DMS79 treated with DMSO at 0.1 percent for 48 hours (cell line): ENCODE results near the gene PRPSAP2.
"Not testable (repeated sequence)": the region's sequence is repeated elsewhere in the genome, so short reads cannot be mapped to it uniquely, and the experiment has no call there.

Experiments used
- DNase-seq: peaks from one replicate; lab custom pipeline; 2025; lab: John Stamatoyannopoulos, UW

Gene PRPSAP2

DNA sequence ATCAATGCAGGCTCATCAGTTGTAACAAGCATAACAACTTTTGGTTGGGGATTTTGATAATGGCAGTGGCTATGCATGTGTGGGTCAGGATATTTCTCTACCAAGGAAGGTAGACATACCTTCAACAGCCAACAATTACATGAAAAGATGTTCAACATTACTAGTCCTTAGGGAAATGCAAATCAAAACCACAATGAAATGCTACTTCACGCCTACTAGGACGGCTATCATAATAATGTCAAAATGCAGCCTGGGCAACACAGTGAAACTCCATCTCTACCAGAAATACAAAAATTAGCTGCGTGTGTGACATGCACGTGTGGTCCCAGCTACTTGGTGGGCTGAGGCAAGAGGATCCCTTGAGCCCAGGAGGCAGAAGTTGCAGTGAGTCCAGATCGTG is 86.7 kb downstream of the PRPSAP2 start:
- DNase-seq: no peak

DNA sequence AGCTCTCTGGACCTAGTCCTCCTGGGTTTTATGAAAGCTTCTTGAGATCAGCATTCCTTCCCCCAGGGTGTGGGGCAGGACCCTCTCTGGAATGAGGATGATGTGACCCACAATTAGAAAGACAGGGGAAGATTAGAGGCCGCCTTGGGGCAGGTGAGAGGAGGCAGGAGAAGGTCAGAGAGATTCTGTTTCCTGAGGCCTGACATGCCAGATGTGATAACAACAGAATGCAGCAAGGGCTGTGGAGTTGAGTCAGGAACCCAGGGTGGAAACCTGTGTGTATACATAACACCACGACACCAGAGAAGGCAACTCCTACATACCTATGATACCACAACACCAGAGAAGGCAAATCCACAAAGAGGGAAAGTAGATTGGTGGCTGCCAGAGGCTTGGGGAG is 88.6 kb downstream of the PRPSAP2 start:
- DNase-seq: no peak

DNA sequence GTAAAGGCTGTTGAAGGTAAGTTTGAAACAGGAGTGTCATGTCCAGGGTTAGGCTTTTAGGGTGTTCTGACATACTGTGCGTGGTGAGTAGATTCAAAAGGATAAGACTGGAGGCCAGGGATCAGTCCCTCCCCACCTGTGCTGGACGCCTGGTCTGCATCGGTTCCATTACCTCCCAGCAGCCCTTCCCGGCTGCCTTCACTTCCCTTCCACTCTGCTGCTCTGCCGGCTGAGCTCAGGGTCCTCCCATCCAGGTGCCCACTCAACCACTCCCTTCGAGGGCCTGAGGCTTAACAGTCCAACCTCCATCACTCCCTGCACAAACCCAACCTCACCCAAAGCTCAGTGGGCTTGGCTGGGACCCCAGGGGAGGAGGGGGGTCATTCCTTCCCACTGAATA is 89.9 kb downstream of the PRPSAP2 start:
- no peak for DNase-seq

DNA sequence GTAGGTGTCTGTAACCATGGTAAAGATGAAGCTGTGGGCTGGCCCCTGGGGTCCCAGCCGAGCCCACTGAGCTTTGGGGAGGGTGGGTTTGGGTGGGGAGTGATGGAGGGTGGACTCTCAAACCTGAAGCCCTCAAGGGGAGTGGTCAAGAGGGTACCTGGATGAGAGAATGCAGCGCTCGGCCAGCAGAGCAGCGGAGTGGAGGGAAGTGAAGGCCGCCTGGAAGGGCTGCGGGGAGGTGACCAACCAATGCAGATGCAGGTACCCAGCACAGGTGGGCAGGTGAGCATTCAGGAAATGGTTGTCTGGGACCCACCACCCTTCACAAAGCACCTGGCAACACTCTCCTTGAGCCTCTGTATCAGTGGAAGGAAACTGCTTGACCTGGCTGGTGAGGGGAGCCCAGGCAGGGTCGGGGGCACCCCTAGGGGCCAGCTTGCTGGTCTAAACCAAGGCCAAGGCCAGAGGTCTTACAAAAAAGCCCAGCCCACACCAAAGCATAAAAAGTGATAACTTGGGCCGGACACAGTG is 90.6 kb downstream of the PRPSAP2 start:
- DNase-seq: no peak

DNA sequence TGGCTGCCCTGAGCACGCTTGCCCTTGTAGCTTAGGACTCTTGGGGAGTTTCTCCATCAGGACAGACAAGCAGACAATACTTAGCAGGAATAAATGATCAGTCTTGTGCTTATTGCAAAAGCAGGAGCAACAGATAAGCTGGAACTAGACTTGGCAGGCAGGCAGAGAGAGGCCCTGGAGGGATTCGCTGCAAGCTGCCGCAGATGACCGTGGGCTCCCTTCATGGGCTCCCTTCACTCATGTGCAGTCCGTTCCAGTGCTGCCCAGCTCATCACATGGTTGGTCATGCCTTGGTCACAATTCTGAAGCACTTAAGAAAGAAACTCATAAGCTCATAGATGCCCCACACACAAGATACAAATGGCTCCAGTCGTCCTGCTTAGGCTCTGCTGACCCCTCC is 91.6 kb downstream of the PRPSAP2 start:
- DNase-seq: no peak

DNA sequence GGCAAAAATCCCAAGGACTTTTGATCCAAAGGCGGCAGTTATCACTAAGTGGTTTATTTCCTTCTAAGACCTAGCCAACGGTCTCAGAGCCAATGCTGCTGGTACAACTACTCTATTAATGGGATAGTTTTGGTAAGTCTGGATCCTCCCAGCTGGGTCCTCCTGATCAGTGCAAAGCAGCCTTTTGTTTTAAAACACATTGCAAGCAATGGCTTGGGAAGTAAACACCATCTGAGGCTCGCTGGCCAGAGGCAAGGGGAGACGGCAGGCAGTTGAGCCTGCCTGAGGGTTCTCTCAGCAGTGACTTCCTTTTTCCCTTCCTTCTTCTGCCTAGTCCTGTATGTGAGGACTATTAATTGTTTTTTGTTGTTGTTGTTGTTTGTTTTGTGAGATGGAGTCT is 92.4 kb downstream of the PRPSAP2 start:
- no peak for DNase-seq

DNA sequence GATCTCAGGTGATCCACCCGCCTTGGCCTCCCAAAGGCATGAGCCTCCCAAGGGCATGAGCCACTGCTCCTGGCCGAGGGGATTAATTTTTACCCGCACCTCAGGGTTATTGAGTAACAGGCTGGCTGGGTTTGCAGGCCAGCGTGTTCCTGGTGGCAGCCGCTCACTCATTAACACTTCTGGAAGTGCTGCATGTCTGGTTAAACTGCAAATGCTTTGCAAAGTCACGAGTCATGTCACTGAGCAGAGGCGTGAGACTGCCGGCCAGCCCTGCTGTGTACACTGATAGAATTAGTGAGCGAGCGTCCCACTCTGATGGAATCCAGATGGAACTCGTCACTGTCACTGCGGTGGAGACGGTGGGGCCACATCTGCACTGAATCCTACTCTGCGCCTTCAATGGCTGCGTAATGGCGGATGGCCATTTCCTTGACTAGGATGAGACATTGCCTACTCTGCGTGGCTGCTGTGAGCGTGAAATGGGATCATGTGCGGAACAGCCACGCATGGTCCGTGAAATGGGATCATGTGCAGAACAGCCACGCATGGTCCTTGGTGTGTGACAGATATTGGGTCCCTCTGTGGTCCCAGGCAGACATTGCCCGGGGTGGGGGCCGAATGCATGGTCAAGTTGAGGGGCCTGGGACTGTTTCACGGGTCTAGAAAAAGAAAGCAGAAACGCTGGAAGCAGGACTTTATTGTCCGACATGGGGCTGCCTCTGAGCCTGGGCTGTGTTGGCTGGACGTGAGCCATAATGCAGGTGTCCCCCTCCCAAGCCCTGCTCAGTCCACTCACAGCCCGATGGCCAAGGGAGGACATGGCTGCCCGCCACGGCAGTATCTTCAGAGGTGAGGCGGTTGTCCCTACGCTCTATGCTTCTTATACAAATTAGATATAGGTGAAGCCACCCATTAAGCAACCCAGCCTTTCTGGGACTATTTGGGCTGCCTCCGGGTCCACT is 93.3 kb downstream of the PRPSAP2 start:
- DNase-seq: no peak

DNA sequence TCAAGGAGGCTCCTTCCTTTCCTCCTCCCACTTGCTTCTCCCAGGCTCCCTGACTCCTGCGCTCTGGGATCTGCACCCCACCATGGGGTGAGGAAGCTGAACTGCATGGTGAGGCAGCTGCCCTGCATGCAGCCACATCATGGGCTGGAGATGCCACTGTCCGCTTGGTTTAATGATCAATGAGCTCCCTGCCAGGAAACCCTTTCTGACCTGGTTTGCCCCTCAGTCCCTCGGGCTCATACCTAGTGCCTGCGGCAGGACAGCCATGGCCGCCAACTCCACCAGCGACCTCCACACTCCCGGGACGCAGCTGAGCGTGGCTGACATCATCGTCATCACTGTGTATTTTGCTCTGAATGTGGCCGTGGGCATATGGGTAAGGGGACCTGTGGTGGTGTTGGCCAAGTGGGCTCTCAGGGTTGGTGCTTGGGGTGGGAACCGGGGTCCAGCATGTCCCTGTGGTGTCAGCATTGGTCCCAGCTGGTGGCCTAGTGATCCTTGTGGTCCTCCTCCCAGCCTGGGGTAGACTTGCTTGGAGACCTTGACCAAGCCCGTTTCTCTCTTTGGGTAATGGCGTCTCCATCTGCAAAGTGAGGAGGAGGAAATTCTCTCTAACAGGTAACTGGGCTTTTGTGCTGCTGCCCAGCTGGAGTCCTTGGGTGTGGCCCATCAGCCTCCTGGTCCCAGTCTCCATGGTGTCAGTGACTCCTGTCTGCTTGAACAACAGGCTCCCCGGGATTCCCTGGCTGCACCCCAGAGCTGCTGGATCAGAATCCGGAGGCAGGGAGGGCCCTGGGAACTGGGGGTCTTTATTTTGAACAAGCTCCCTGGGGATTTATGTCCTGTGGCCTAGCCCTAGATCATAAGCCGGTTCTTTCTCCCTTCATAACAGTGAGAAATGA is 94.3 kb downstream of the PRPSAP2 start, which contains the start of gene SLC5A10:
Gene SLC5A10 (plus strand): TSS at position 225 of the 902 bp plus-strand sequence. CDS start 41 bp downstream, at position 266.
- no peak for DNase-seq

DNA sequence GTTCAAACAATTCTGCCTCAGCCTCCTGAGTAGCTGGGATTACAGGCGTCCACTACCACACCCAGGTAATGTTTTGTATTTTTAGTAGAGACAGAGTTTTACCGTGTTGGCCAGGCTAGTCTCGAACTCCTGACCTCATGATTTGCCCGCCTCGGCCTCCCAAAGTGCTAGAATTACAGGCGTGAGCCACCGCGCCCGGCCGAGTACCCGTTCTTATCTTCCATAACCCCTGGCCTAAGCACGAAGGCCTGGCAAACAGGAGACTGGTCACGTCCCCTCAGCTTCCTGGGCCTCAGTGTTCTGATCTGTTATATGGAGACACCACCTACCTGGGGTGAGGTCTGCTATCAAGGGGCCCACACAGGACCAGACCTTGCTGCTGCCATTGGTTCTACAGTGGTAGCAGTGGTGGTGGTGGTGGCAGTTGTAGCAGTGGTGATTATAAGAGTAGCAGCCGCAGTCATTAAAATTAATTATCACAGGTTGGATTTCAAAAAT is 95.3 kb downstream of the PRPSAP2 start:
- no peak for DNase-seq

DNA sequence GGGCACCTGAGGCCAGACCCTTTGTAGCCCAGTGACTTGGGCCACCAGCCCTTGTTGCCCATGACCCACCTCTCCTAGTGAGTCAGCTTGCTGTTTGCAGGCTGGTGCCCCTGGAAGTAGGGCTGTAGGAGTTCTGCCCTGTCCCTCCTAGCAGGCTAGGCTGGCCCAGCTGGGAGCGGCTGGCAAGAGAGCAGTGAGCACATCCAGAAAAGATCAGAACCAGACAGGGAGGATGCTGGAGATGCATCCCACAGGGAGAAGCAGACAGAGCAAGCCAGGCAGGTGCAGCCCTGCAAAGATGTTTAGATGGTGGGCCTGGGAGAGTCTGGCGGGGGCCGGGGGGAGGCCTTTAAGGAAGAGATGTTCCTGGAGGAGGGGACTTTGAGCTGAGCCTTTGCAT is 96.4 kb downstream of the PRPSAP2 start:
- DNase-seq: no peak

DNA sequence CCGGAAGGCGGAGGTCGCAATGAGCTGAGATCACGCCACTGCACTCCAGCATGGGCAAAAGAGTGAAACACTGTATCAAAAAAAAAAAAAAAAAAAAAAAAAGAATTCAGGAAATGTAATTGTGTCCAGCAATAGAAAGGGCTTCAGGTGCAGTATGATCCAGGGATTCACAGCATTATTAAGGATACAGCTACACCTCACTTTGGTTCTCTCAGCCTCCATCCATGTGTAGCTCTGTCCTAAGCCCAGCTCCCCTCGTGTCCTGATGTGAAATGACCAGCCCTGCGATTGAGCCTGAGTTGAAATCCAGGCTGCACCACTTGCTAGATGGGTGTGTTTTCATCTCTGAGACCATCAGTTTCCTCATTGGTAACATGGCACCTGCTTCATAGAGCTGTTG is 97.1 kb downstream of the PRPSAP2 start:
- DNase-seq: no peak

DNA sequence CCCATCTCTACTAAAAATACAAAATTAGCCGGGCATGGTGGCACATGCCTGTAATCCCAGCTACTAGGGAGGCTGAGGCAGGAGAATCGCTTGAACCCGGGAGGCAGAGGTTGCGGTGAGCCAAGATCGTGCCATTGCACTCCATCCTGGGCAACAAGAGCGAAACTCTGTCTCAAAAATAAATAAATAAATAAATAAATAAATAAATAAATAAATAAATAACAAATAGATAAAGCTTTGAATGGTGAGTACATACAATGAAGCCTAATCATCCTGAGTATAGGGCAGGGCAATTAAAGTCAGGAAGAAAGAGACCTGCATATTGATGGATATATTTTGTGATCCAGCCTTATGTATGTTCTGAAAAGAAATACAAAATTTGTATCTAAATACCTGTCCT is 98.1 kb downstream of the PRPSAP2 start:
- not testable (repeated sequence) for DNase-seq

DNA sequence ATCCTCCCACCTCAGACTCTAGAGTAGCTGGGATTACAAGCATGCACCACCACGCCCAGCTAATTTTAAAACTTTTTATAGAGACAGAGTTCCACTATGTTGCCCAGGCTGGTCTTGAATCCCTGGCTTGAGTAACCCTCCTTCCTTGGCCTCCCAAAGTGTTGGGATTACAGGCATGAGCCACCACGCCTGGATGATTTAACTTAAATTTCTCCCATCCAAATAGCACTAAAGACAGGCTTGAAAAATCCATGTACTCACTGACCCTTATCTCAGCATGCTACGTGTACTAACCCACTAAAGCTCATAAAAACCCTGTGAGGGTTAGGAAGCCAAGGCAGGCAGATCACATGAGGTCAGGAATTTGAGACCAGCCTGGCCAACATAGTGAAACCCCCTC is 98.7 kb downstream of the PRPSAP2 start:
- DNase-seq: no peak

DNA sequence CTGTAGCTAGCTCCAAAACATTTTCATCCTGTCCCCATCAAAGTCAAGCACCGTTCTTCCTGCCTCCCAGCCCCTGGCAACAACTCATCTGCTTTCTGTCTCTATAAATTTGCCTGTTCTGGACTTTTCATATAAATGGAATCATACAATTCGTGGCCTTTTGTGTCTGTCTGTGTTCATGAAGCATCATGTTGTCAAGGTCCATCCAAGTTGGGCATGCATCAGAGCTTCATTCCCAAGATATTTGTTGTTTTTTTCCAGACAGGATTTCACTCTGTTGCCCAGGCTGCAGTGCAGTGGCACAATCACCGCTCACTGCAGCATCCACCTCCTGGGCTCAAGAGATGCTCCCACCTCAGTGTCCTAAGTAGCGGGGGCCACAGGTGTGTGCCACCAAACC is 99.9 kb downstream of the PRPSAP2 start:
- DNase-seq: no peak

DNA sequence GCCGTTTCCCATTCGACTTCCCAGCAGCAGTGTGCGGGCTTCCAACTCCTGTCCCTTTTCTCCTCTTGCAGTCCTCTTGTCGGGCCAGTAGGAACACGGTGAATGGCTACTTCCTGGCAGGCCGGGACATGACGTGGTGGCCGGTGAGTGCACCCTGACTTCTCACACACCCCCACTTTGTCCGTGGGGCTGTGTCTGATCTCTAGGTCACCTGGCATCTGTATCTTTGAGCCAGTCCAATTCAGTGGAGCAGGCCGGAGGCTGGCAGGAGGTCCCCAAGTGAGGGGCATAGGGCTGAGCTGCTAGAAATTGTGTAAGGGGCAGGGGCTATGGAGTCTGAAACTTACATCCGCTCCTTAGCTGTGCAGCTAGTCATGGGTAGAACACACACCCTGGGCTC is 100.7 kb downstream of the PRPSAP2 start:
- no peak for DNase-seq

DNA sequence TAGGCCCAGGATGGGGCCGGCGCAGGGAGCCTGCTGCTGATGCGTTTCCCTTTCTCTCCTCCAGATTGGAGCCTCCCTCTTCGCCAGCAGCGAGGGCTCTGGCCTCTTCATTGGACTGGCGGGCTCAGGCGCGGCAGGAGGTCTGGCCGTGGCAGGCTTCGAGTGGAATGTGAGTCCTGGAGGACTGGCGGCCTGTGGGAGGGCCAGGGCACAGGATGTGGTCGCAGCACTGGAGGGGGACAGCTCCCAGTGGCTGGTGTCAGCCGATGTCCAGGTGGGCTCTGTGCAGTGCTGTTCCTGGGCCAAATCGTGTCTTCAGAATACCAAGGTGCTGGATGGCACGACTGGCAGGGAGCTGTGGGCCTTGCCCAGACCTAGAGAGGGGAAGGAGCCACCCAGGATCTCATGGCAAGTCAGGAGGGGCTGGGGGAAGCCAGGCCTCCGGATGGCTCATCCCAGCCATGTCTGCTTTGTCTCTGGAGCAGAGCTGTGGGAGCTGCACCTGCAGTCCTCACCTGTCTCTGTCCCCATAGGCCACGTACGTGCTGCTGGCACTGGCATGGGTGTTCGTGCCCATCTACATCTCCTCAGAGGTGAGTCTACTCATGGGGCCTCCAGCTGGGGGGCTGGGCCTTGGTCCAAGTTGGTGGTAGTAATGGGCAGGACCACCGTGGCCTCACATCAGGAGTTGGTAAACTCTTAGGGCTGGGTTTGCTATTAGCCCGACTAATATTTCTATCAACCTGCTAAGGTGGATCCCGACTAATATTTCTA is 101.3 kb downstream of the PRPSAP2 start:
- DNase-seq: no peak

DNA sequence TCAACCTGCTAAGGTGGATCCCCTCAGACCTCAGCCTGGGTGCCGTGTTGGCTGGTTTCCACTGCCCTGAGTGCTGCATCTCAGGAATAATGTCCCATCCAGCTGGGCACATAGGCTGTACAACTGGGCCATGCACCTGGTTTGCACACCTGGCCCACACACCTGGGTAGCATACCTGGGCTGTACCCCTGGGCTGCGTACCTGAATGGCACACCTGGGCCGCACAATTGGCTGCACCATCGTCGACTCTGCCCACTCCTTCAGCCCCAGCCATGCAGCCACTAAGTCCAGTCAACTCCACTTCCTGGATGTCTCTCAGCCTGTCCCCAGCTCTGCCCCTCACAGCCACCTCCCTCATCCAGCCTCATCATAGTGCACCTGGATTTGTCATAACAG is 101.9 kb downstream of the PRPSAP2 start:
- DNase-seq: no peak

DNA sequence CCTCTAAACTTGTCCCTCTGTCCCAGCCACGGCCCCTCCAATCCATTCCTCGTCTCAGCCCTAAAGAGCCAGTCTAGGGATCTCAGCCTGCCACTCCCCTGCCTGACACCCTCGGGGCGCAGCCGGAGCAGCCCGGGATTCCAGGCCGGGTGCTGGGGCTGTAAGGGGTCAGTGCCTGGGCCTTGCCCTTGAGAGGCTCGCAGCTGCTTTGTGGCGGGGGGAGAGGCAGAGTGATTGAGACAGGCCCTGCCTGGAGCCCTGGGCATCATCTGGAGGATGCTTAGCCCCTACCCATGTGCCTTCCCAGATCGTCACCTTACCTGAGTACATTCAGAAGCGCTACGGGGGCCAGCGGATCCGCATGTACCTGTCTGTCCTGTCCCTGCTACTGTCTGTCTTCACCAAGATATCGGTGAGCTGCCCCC is 102.3 kb downstream of the PRPSAP2 start:
- DNase-seq: no peak

DNA sequence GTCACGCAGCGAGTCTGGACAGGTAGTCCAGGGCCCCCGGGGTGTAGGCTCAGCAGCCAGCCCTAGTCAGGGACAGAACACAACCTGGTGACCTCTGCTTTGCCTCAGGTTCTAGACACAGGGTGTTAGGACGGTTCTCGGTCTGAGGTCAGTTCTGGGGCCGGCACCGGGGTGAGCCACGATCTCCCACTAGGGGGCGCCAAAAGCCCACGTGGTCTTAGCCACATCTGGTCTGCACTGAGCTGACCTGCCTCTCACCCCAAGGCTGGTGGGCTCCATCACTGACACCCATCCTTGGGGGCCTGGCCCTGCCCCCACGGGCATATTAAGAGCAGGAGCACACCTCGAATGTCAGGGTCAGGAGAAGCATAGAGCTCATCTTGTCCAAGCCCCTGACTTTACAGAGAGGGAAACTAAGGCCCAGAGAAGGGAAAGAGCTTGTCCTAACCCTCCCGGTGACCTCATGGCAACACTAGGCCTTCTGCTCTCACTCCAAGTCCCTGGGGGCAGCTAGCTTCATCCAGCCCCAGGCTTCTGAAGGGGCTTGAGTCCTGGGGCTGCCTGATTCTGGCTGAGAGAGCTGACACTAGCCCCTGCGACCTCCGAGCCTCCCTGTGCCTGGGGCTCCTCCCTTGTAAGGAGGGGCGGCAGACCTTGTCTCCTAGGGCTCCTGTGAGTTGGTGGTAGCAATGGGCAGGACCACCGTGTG is 103.0 kb downstream of the PRPSAP2 start:
- peak; percentile 3 for DNase-seq

DNA sequence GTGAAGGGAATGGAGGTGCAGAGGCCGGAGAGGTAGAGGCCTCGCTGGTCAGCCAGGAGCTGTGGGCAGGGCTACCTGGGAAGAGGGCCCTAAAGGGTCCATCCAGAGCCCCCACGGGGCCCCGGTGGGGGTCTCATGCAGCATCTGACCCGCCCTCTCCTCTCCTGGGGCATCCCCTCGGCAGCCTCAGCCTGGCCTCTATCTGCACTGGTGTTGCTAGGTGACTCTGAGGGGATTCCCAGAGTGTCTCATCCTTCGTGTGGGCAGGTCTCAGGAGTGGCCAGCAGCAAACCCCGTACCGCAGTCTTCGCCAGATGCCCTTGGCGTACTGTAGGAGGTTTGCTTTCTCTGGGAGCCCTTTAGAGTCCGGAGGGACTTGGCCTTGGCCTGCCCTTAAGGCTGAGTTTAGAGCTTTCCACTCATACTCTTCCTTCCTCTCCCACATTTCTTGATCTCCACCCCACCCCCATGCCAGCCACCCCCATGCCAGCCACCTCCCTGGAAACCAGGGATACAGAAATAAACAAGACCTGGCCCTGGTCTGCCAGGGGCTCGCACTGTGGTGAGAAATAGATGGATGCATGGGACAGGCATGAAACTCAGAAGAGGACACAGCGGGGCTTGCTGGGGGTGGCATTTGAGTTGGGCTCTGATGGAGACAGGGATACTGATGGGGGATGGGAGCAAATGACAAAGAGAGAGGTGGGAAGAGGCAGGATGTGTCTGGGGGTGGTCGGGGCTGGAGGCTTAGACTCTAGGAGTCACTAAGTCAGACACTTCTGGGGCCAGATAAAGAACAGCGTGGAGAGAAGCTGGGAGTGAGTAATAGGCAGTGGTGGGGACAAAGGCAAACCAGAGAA is 103.9 kb downstream of the PRPSAP2 start:
- DNase-seq: no peak
